Liver (tissue), 3 donors: ENCODE measurements around the gene STK39.

Source experiments
- CTCF ChIP-seq: fragments of 150-350 bp; IDR thresholded peaks from 2 replicates; pipeline ENCODE4 v1.5.1; 2017; ENCODE audit warnings: improper control_type of control experiment, low read depth, low read length; ENCODE audit not compliant: missing input control
- FOXA1 ChIP-seq: IDR thresholded peaks from 2 replicates; pipeline ENCODE4 v1.6.1; 2016; ENCODE audit warnings: antibody characterized with exemption
- HNF4A ChIP-seq, 2 donors: conservative IDR thresholded peaks; 2 replicates each; pipeline ENCODE4 v1.6.1; 2016; ENCODE audit warnings: antibody characterized with exemption in 2 of 2, mild to moderate bottlenecking in 2 of 2
- JUND ChIP-seq, 2 donors: IDR thresholded peaks; 2 replicates each; pipeline ENCODE4 v1.6.1; 2016; ENCODE audit warnings: antibody characterized with exemption in 2 of 2
- MAX ChIP-seq: IDR thresholded peaks from 2 replicates; pipeline ENCODE4 v1.6.1; 2016; ENCODE audit warnings: antibody characterized with exemption
- RAD21 ChIP-seq, 2 donors: IDR thresholded peaks; 2 replicates each; pipeline ENCODE4 v1.6.1; 2016; ENCODE audit warnings: antibody characterized with exemption in 2 of 2, mild to moderate bottlenecking in 2 of 2
- RXRA ChIP-seq, 2 donors: IDR thresholded peaks; 2 replicates each; pipeline ENCODE4 v1.6.1; 2017 to 2018; ENCODE audit warnings: antibody characterized with exemption in 2 of 2, mild to moderate bottlenecking in 1 of 2
- TAF1 ChIP-seq: conservative IDR thresholded peaks from 2 replicates; pipeline ENCODE4 v1.6.1; 2016; ENCODE audit warnings: antibody characterized with exemption, mild to moderate bottlenecking
- TF ChIP-seq, protein P1 (sequence below): IDR thresholded peaks from 2 replicates; pipeline ENCODE4 v1.6.1; 2016; ENCODE audit warnings: antibody characterized with exemption, mild to moderate bottlenecking
- donor health status: healthy.
- donor health status: healthy.

DNA sequence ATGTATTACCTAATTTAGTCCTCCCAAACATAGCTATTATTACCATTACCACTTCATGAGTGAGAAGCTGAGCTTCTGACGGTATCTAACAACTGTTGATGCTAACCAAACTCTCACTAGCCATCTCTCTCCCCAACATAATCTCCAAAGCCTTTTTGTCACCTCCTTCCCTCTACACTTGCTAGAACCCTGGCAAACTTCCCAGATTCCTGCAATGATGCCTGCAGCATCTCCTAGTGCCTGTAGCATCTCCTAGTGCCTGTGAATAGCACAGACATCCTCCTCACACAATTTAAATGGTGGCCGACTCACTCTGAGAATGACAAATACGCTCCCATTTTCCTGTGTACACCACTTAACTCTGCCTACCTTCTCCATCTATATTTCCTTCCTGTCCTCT, 126.7 kb downstream of the STK39 start:
- no peak for TF ChIP-seq RAD21 (IDR thresholded peaks at IDR 0.05)
- no peak for TF ChIP-seq CTCF
- TF ChIP-seq, protein P1, sequence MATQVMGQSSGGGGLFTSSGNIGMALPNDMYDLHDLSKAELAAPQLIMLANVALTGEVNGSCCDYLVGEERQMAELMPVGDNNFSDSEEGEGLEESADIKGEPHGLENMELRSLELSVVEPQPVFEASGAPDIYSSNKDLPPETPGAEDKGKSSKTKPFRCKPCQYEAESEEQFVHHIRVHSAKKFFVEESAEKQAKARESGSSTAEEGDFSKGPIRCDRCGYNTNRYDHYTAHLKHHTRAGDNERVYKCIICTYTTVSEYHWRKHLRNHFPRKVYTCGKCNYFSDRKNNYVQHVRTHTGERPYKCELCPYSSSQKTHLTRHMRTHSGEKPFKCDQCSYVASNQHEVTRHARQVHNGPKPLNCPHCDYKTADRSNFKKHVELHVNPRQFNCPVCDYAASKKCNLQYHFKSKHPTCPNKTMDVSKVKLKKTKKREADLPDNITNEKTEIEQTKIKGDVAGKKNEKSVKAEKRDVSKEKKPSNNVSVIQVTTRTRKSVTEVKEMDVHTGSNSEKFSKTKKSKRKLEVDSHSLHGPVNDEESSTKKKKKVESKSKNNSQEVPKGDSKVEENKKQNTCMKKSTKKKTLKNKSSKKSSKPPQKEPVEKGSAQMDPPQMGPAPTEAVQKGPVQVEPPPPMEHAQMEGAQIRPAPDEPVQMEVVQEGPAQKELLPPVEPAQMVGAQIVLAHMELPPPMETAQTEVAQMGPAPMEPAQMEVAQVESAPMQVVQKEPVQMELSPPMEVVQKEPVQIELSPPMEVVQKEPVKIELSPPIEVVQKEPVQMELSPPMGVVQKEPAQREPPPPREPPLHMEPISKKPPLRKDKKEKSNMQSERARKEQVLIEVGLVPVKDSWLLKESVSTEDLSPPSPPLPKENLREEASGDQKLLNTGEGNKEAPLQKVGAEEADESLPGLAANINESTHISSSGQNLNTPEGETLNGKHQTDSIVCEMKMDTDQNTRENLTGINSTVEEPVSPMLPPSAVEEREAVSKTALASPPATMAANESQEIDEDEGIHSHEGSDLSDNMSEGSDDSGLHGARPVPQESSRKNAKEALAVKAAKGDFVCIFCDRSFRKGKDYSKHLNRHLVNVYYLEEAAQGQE: no peak
- TF ChIP-seq MAX: no peak
- TF ChIP-seq HNF4A (conservative IDR thresholded peaks at IDR 0.05): no peak
- TF ChIP-seq JUND (IDR thresholded peaks at IDR 0.05): no peak
- TF ChIP-seq RXRA (IDR thresholded peaks at IDR 0.05): no peak
- TF ChIP-seq TAF1: no peak
- TF ChIP-seq FOXA1: no peak
